ENCODE data around the gene GLMP. TPM values are rescaled to one million over a fixed set of nuclear protein-coding genes. Genes with fewer than 3 reads are reported as not detected.

GLMP gene
- total and polyA plus RNA-seq, 2 donors (not counting 3 experiments of a cell fraction or from before 2014, with no cell fraction given): 84.3 to 109 TPM

DNA sequence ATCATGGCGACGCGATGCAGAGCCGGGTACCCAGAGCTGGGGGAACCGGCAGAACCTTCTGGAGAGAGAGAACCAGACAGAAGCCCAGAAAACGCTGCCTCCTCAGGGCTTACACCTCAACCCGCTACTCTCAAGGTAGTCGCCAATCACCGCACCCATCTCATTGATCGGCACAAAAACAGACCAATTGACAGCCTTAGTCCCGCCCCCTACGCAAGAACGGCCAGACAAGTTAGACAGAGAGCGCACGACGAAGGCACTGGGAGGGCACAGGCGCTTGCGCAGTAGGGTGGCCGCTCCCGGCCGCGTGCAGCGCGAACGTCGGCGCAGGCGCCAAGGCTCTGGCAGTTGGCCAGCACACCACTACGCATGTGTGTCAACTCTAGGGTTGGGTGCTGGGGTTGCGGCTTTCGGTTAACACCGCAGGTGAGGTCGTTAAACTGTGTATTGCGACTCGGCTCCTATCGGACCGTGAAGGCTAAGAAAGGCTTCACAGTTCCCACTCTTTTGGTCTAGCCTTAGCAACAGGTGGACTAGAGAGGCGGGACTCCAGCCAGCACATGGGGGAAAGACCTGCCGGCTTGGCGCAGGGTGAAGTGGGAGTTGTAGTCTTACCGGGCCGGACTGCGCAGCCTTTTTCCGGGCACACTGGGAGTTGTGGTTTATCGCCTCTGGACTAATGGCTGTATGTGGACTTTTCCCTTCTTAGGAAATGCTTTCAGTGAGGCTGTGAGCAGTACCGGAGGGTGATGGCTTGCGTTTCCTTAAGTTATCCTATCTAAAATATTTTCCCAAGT, 42.9 kb upstream of the GLMP start, which contains the start of the genes CCT3 and TSACC:
TSS of gene CCT3 (minus strand) at position 113 of the 797 bp plus-strand sequence. CDS start at position 5, 108 bp downstream.
TSS of gene TSACC (plus strand) at position 347 of the 797 bp plus-strand sequence. CDS start 1,232 bp downstream, outside the sequence.
- Histone ChIP-seq H3K27ac (ENCODE audit: insufficient read depth, low read depth, low read length) (peak within 1 kb of the TSS; percentile 9), H3K36me3 (ENCODE audit: control insufficient read depth in 2 of 2, extremely low read depth in 1 of 2, insufficient read depth in 2 of 2, low read length in 2 of 2) (peaks cover 12 to 13% of the 10 kb centered on the region in 2 experiments), H2AFZ (ENCODE audit: low read depth, low read length) (peak within 1 kb of the TSS; percentile 77), H3K9me1 (replicated peaks; ENCODE audit: control insufficient read depth, extremely low read depth, insufficient read depth, low read length) (no peaks in the 10 kb centered on the region), H3K9me3 (replicated peaks; ENCODE audit: control insufficient read depth, insufficient read depth, low read length) (no peaks in the 10 kb centered on the region), H3K79me2 (ENCODE audit: control insufficient read depth, insufficient read depth, low read length) (peaks cover 41% of the 10 kb centered on the region), H3K4me3 (replicated peaks in 1 of 3; ENCODE audit: insufficient read depth in 1 of 3, low read depth in 1 of 3, low read length in 3 of 3) (peak within 1 kb of the TSS; percentile 57 to 92 (median 57)), H3K9ac (replicated peaks; ENCODE audit: extremely low read depth, insufficient read depth, low read length) (peak within 1 kb of the TSS; percentile 73), H3K4me2 (ENCODE audit: insufficient read depth, low read length) (peak within 1 kb of the TSS; percentile 83), H3K4me1 (ENCODE audit: control insufficient read depth, extremely low read depth, insufficient read depth, low read length) (peaks cover 15% of the 10 kb centered on the region), H3K27me3 (ENCODE audit: control insufficient read depth in 2 of 2, insufficient read depth in 2 of 2, low read length in 2 of 2) (peaks cover 2 to 3% of the 10 kb centered on the region in 2 experiments), H4K20me1 (replicated peaks; ENCODE audit: control insufficient read depth, extremely low read depth, insufficient read depth, low read length) (no peaks in the 10 kb centered on the region)
- intact Hi-C loops (cut with micrococcal nuclease): loop anchor here (1.0 to 10.0 kb wide), 3 partner anchors 44 to 254 kb away; partner anchors contain the start of gene MEX3A
- BruUV-seq (replicated peaks): no TSS peak
- peak; percentile 99 for FAIRE-seq
- dilution Hi-C loops (cut with MboI; ENCODE audit: extremely low pct_ligation_motif_present, low sequenced_read_pairs): no loop called here
- CTCF ChIA-PET: interaction anchor here (0.9 to 2.8 kb wide), 5 partner anchors 19 to 113 kb away, joined by 3 to 11 read pairs (median 9); no protein-coding TSS in a partner anchor
- DNase-seq (ENCODE audit: low read depth, low spot score): peak; percentile 100
- POLR2A ChIA-PET: no interaction called here
- TF ChIP-seq POLR2AphosphoS5 (IDR thresholded peaks at IDR 0.05; ENCODE audit: insufficient read depth, low read depth, low read length) (peak; percentile 92), POLR2A (IDR thresholded peaks at IDR 0.05; ENCODE audit: low read depth, low read length) (peak; percentile 93), MYC (IDR thresholded peaks at IDR 0.05; ENCODE audit: low read depth, low read length) (peak; percentile 86), JUN (IDR thresholded peaks at IDR 0.05; ENCODE audit: borderline replicate concordance, insufficient read depth, insufficient read length, low read depth) (no peak), GATA2 (IDR thresholded peaks at IDR 0.05; ENCODE audit: insufficient read depth, insufficient read length, low read depth, low read length) (no peak)
- TF ChIP-seq, protein P1, sequence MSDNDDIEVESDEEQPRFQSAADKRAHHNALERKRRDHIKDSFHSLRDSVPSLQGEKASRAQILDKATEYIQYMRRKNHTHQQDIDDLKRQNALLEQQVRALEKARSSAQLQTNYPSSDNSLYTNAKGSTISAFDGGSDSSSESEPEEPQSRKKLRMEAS (IDR thresholded peaks at IDR 0.05; ENCODE audit: insufficient read depth, insufficient read length): peak; percentile 68

Measured in endothelial cell of umbilical vein (primary cell).